GM23338 (cell line): Measurements from ENCODE around the gene TYR. TPM values are rescaled to one million over a fixed set of nuclear protein-coding genes. Genes with fewer than 3 reads are reported as not detected.
A peak's percentile ranks its signal among the peaks of the same experiment; 100 is the strongest.

Source experiments
- ATAC-seq: fragments of 200-7000 bp; cut with Tn5 transposase; 3 replicates; pipeline ENCODE4 v1.9.1; 2020
- DNase-seq: peaks from one replicate; pipeline ENCODE4 v3.0.0-alpha.2; 2015; ENCODE audit warnings: low spot score
- H2AFZ ChIP-seq: fragments of 200-600 bp; sonication (generic); 2 replicates; pipeline ENCODE4 v1.8.0; 2016; ENCODE audit warnings: antibody characterized with exemption, mild to moderate bottlenecking, moderate library complexity
- H3F3A ChIP-seq: fragments of 200-600 bp; sonication (generic); replicated peaks from 2 replicates; pipeline ENCODE4 v1.8.0; 2017; ENCODE audit warnings: antibody characterized with exemption, mixed run types, low read depth
- H3K27ac ChIP-seq: fragments of 200-600 bp; sonication (generic); 2 replicates; pipeline ENCODE4 v1.6.1; 2016; ENCODE audit warnings: low read depth
- H3K27me3 ChIP-seq: fragments of 200-600 bp; sonication (generic); 2 replicates; pipeline ENCODE4 v1.8.0; 2016; ENCODE audit warnings: mild to moderate bottlenecking, mixed run types, moderate library complexity; ENCODE audit not compliant: insufficient read depth
- H3K36me3 ChIP-seq: fragments of 200-600 bp; sonication (generic); 2 replicates; pipeline ENCODE4 v1.8.0; 2016; ENCODE audit warnings: mild to moderate bottlenecking; ENCODE audit not compliant: insufficient read depth
- H3K4me1 ChIP-seq: fragments of 200-600 bp; sonication (generic); 2 replicates; pipeline ENCODE4 v1.8.0; 2016; ENCODE audit warnings: mild to moderate bottlenecking, moderate library complexity; ENCODE audit not compliant: insufficient read depth
- H3K4me2 ChIP-seq: fragments of 200-600 bp; sonication (generic); 2 replicates; pipeline ENCODE4 v1.7.1; 2017; ENCODE audit warnings: mixed run types
- H3K4me3 ChIP-seq: fragments of 200-600 bp; sonication (generic); 2 replicates; pipeline ENCODE4 v1.6.1; 2016; ENCODE audit warnings: mixed run types
- H3K79me2 ChIP-seq: fragments of 200-600 bp; sonication (generic); replicated peaks from 2 replicates; pipeline ENCODE4 v1.8.0; 2017; ENCODE audit warnings: mild to moderate bottlenecking; ENCODE audit not compliant: insufficient read depth
- H3K9me2 ChIP-seq: fragments of 200-600 bp; sonication (generic); 2 replicates; pipeline ENCODE4 v1.8.0; 2017; ENCODE audit not compliant: insufficient read depth
- H4K20me1 ChIP-seq: fragments of 200-600 bp; sonication (generic); replicated peaks from 2 replicates; pipeline ENCODE4 v1.8.0; 2017; ENCODE audit warnings: mild to moderate bottlenecking; ENCODE audit not compliant: insufficient read depth
- H3K27ac Mint-ChIP-seq: 2 replicates; pipeline ENCODE4 v1.8.0; 2020; ENCODE audit warnings: inconsistent platforms, mild to moderate bottlenecking, moderate library complexity, mixed read lengths
- H3K27me3 Mint-ChIP-seq: 3 replicates; pipeline ENCODE4 v1.8.0; 2022; ENCODE audit warnings: low read depth, mild to moderate bottlenecking, moderate library complexity, mixed read lengths, inconsistent platforms; ENCODE audit not compliant: insufficient read depth, poor library complexity
- H3K36me3 Mint-ChIP-seq: 3 replicates; pipeline ENCODE4 v1.8.0; 2021; ENCODE audit warnings: low read depth, mild to moderate bottlenecking, inconsistent platforms, moderate library complexity, mixed read lengths
- H3K4me1 Mint-ChIP-seq: 3 replicates; pipeline ENCODE4 v1.8.0; 2020; ENCODE audit warnings: mild to moderate bottlenecking, inconsistent platforms, mixed read lengths
- H3K4me3 Mint-ChIP-seq: 3 replicates; pipeline ENCODE4 v1.8.0; 2021; ENCODE audit warnings: moderate library complexity, mild to moderate bottlenecking, inconsistent platforms, mixed read lengths
- H3K9me3 Mint-ChIP-seq: 3 replicates; pipeline ENCODE4 v1.8.0; 2020; ENCODE audit warnings: moderate library complexity, mild to moderate bottlenecking, inconsistent platforms, mixed read lengths
- ETS1 ChIP-seq: IDR thresholded peaks from 2 replicates; pipeline ENCODE4 v1.6.1; 2016; ENCODE audit warnings: antibody characterized with exemption
- NANOG ChIP-seq: IDR thresholded peaks from 2 replicates; pipeline ENCODE4 v1.6.1; 2016; ENCODE audit warnings: antibody characterized with exemption, borderline replicate concordance
- STAT1 ChIP-seq: IDR thresholded peaks from one replicate; pipeline ENCODE4 v1.6.1; 2016; ENCODE audit warnings: antibody characterized with exemption; ENCODE audit not compliant: unreplicated experiment
- ZNF114 ChIP-seq: fragments of 250-450 bp; sonication (Bioruptor Pico); IDR thresholded peaks from 2 replicates; pipeline ENCODE4 v1.5.0; 2020; ENCODE audit warnings: mild to moderate bottlenecking, moderate library complexity
- ZNF462 ChIP-seq: fragments of 250-450 bp; sonication (Bioruptor Pico); IDR thresholded peaks from 2 replicates; pipeline ENCODE4 v1.5.0; 2020; ENCODE audit warnings: mild to moderate bottlenecking, moderate library complexity
- polyA plus RNA-seq: library from polyadenylated mRNA; unstranded; fragments of >200 nt; fragmentation: Nextera tagmentation; extraction: Ambion mirVana; gene quantifications from 2 replicates; pipeline ENCODE4 v1.2.1, GENCODE V29; 2016
- total RNA-seq: library from RNA; depleted of rRNA; stranded (reverse); fragments of >200 nt; shearing (Covaris generic); gene quantifications from 2 replicates; pipeline ENCODE4 v1.2.3, GENCODE V29; 2014

Gene TYR
- total and polyA plus RNA-seq, 2 experiments from 2014 or later, result 0.08 TPM; not detected in 1

GRCh38 chr11:89176938-89177337, 737 bp upstream of the TYR start (continued):
- no peak for TF ChIP-seq STAT1
- TF ChIP-seq ZNF462 (CRISPR knock-in tag), result no peak

GRCh38 chr11:89181111-89181510, 3.4 kb downstream of the TYR start:
- Histone ChIP-seq H3F3A (no peaks in the 10 kb centered on the region), H2AFZ (no peak overlapping the region), H3K4me1 (peaks cover 16% of the 10 kb centered on the region), H3K4me2 (peak overlapping the region; percentile 41; the same call in 1 of the 2 replicates), H3K36me3 (no peaks in the 10 kb centered on the region), H3K4me3 (no peak overlapping the region), H3K27ac (no peak overlapping the region), H3K79me2 (no peaks in the 10 kb centered on the region), H4K20me1 (no peaks in the 10 kb centered on the region), H3K9me2 (no peaks in the 10 kb centered on the region), H3K27me3 (no peaks in the 10 kb centered on the region)
- H3K27ac Mint-ChIP-seq, result no peak overlapping the region
- H3K4me3 Mint-ChIP-seq, result no peak overlapping the region; the same call in 2 of the 3 replicates
- DNase-seq (peak; percentile 44), ATAC-seq (peak; percentile 81)
- no peaks in the 10 kb centered on the region for H3K36me3 Mint-ChIP-seq
- H3K4me1 Mint-ChIP-seq, result peaks cover 19% of the 10 kb centered on the region
- peaks cover 4% of the 10 kb centered on the region for H3K27me3 Mint-ChIP-seq
- TF ChIP-seq NANOG (peak; percentile 46; the same call in 1 of the 2 replicates), ZNF114 (no peak), ETS1 (no peak), ZNF462 (CRISPR knock-in tag) (0 out of 2 replicates have a peak, but pooled peaks have one; percentile 23)
- no peaks in the 10 kb centered on the region for H3K9me3 Mint-ChIP-seq
